OCI-LY7 (cell line): ENCODE results near the gene CRYM. TPM values are rescaled to one million over a fixed set of nuclear protein-coding genes. Genes with fewer than 3 reads are reported as not detected.

ENCODE experiments used
- BruUV-seq: library from RNA; stranded (reverse); fragments of 400-500 nt; replicated peaks from 2 replicates; lab custom pipeline; 2021; lab: Mats Ljungman, UMichigan
- CTCF ChIA-PET: fragments of 300-600 bp; sonication (Branson Sonifier 250); formaldehyde crosslinking; loops from one replicate; lab custom pipeline; 2022; ENCODE audit warnings: antibody characterized with exemption; ENCODE audit not compliant: unreplicated experiment; lab: Charles Lee
- POLR2A ChIA-PET: fragments of 300-600 bp; sonication (Branson Sonifier 250); formaldehyde crosslinking; loops from one replicate; lab custom pipeline; 2022; ENCODE audit warnings: antibody characterized with exemption; lab: Charles Lee
- DNase-seq: peaks from one replicate; pipeline ENCODE4 v3.0.0-alpha.2; 2015; ENCODE audit warnings: low spot score
- H2AFZ ChIP-seq: fragments of 200-600 bp; sonication (generic), shearing (Covaris generic); 2 replicates; pipeline ENCODE4 v1.6.1; 2014; ENCODE audit warnings: mild to moderate bottlenecking, antibody characterized with exemption, low read length, moderate library complexity
- H3K27ac ChIP-seq: fragments of 200-600 bp; sonication (generic); 2 replicates; pipeline ENCODE4 v1.5.1; 2014; ENCODE audit warnings: mixed run types, low read depth, mild to moderate bottlenecking, moderate library complexity, low read length, inconsistent platforms; ENCODE audit not compliant: poor library complexity, severe bottlenecking
- H3K36me3 ChIP-seq: fragments of 200-600 bp; sonication (generic); 2 replicates; pipeline ENCODE4 v1.6.1; 2014; ENCODE audit warnings: mild to moderate bottlenecking, antibody characterized with exemption, low read length, moderate library complexity, mixed read lengths; ENCODE audit not compliant: insufficient read depth
- H3K4me1 ChIP-seq: fragments of 200-600 bp; sonication (generic); 2 replicates; pipeline ENCODE4 v1.5.1; 2014; ENCODE audit warnings: mild to moderate bottlenecking, low read length; ENCODE audit not compliant: insufficient read depth, poor library complexity, severe bottlenecking
- H3K4me2 ChIP-seq: fragments of 200-600 bp; sonication (generic); 2 replicates; pipeline ENCODE4 v1.6.1; 2014; ENCODE audit warnings: mild to moderate bottlenecking, low read length
- H3K4me3 ChIP-seq: fragments of 200-600 bp; sonication (generic); 2 replicates; pipeline ENCODE4 v1.5.1; 2014; ENCODE audit warnings: mild to moderate bottlenecking, low read depth, low read length; ENCODE audit not compliant: poor library complexity, severe bottlenecking
- H3K79me2 ChIP-seq: fragments of 200-600 bp; sonication (generic); 2 replicates; pipeline ENCODE4 v1.6.1; 2016; ENCODE audit warnings: low read depth, mild to moderate bottlenecking, low read length, moderate library complexity, mixed read lengths; ENCODE audit not compliant: insufficient read depth
- H3K9me2 ChIP-seq: fragments of 200-600 bp; sonication (generic); 2 replicates; pipeline ENCODE4 v1.6.1; 2016; ENCODE audit warnings: mild to moderate bottlenecking, low read length, mixed read lengths; ENCODE audit not compliant: insufficient read depth
- H3K9me3 ChIP-seq: fragments of 200-600 bp; sonication (generic); 2 replicates; pipeline ENCODE4 v1.6.1; 2014; ENCODE audit warnings: mild to moderate bottlenecking, mixed run types, low read length, mixed read lengths
- H4K20me1 ChIP-seq: fragments of 200-600 bp; sonication (generic); 2 replicates; pipeline ENCODE4 v1.6.1; 2014; ENCODE audit warnings: mild to moderate bottlenecking, antibody characterized with exemption, low read length, moderate library complexity, mixed read lengths; ENCODE audit not compliant: insufficient read depth
- EZH2phosphoT487 ChIP-seq: fragments of 200-600 bp; sonication (generic); IDR thresholded peaks from 2 replicates; pipeline ENCODE4 v1.6.1; 2018; ENCODE audit warnings: low read depth, borderline replicate concordance, mild to moderate bottlenecking, mixed run types, antibody characterized with exemption, low read length, moderate library complexity, mixed read lengths
- intact Hi-C: fragments of 100-400 bp; cut with micrococcal nuclease; formaldehyde crosslinking; loops from one replicate; pipeline ENCODE4 v1.10.0; 2022; ENCODE audit not compliant: unreplicated experiment
- total RNA-seq, 2 experiments: library from RNA; depleted of rRNA in 1 of 2; stranded (reverse); fragments of >200 nt in 1 of 2; shearing (Covaris generic) in 1 of 2; gene quantifications; 2 replicates each; pipeline ENCODE4 v1.2.3, GENCODE V29; 2014 to 2022
- TF ChIP-seq, protein P1 (sequence below): fragments of 200-600 bp; sonication (generic); conservative IDR thresholded peaks from 2 replicates; pipeline ENCODE4 v1.5.1; 2014; ENCODE audit warnings: mild to moderate bottlenecking, antibody characterized with exemption, low read length, moderate library complexity, mixed read lengths

CRYM gene
- total RNA-seq, 2 experiments from 2014 or later = 0.23 to 0.28 TPM

DNA sequence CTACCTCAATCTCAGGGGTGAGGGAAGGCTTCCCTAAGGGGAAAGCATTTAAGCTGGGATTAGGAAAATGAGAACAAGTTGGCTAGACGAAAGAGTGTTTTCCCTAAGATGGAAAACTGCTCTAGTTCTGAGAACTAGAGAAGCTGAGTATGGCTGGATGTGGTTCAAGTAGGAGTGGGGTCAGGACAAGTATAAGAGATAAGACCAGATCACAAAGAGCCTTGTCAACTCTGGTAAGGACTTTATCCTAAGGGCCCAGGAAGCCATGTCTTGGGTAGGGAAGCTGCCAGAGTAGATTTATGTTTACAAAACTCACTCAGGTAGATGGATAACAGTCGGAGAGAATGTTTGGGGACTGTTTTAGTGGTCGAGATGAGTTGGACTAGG, 42.9 kb downstream of the CRYM start:
- intact Hi-C loops = no loop called here
- Histone ChIP-seq H3K27ac (no peak overlapping the region), H3K36me3 (no peaks in the 10 kb centered on the region), H2AFZ (no peak overlapping the region), H3K4me3 (no peak overlapping the region), H3K79me2 (no peaks in the 10 kb centered on the region), H3K4me1 (no peaks in the 10 kb centered on the region), H3K9me2 (0 out of 2 replicates have a peak, but pooled peaks cover 3% of the 10 kb centered on the region), H3K9me3 (no peaks in the 10 kb centered on the region), H4K20me1 (no peaks in the 10 kb centered on the region), H3K4me2 (no peak overlapping the region)
- CTCF ChIA-PET = no interaction called here
- no TSS peak for BruUV-seq
- POLR2A ChIA-PET = no interaction called here
- DNase-seq = no peak
- TF ChIP-seq, protein P1, sequence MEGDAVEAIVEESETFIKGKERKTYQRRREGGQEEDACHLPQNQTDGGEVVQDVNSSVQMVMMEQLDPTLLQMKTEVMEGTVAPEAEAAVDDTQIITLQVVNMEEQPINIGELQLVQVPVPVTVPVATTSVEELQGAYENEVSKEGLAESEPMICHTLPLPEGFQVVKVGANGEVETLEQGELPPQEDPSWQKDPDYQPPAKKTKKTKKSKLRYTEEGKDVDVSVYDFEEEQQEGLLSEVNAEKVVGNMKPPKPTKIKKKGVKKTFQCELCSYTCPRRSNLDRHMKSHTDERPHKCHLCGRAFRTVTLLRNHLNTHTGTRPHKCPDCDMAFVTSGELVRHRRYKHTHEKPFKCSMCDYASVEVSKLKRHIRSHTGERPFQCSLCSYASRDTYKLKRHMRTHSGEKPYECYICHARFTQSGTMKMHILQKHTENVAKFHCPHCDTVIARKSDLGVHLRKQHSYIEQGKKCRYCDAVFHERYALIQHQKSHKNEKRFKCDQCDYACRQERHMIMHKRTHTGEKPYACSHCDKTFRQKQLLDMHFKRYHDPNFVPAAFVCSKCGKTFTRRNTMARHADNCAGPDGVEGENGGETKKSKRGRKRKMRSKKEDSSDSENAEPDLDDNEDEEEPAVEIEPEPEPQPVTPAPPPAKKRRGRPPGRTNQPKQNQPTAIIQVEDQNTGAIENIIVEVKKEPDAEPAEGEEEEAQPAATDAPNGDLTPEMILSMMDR = no peak
- TF ChIP-seq EZH2phosphoT487 = no peak

DNA sequence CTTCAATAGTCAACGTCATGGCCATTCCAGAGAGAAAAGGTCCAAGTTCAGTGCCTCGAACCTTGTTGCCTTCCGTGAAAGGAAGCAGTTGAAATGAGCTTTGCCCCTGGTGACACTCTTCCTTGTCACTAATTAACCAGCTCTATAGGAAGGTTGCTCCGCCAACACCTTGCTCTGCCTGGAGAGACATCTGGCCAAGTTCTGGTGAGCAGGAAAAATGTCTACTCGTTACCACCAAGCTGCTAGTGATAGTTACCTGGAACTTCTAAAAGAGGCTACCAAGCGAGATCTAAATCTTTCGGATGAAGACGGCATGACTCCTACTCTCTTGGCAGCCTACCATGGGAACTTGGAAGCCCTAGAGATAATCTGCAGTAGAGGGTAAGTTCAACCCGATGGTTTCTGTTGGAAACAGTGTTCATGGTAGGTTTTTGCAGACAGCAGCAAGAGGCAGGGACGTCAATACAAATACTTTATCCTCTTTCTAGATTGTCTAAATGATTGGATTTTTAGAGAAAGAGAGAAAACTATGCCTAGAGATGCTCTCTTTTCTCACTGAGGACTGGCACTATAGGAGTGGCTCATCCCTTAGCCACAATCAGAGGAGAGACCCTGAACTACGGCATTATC, 44.5 kb downstream of the CRYM start, which contains the start of gene ANKS4B:
TSS of gene ANKS4B (plus strand) at position 179 of the 630 bp plus-strand sequence. CDS start at position 218, 39 bp downstream.
- H3K9me3 ChIP-seq = no peaks in the 10 kb centered on the region
- ChIA-PET POLR2A (interaction anchor here (0.7 to 1.1 kb wide), 3 partner anchors 37 to 1563 kb away, joined by 3 to 4 read pairs (median 3); no protein-coding TSS in a partner anchor), CTCF (no interaction called here)
- H3K4me1 ChIP-seq = no peaks in the 10 kb centered on the region
- H3K4me2 ChIP-seq = no peak within 1 kb of the TSS
- H3K4me3 ChIP-seq = no peak within 1 kb of the TSS
- DNase-seq = no peak
- no peaks in the 10 kb centered on the region for H4K20me1 ChIP-seq
- BruUV-seq = no TSS peak
- no peaks in the 10 kb centered on the region for H3K36me3 ChIP-seq
- intact Hi-C loops = no loop called here
- no peak for TF ChIP-seq EZH2phosphoT487
- TF ChIP-seq, protein P1 = no peak
- H3K79me2 ChIP-seq = no peaks in the 10 kb centered on the region
- 0 out of 2 replicates have a peak, but pooled peaks cover 3% of the 10 kb centered on the region for H3K9me2 ChIP-seq
- H3K27ac ChIP-seq = no peak within 1 kb of the TSS
- no peak within 1 kb of the TSS for H2AFZ ChIP-seq

DNA sequence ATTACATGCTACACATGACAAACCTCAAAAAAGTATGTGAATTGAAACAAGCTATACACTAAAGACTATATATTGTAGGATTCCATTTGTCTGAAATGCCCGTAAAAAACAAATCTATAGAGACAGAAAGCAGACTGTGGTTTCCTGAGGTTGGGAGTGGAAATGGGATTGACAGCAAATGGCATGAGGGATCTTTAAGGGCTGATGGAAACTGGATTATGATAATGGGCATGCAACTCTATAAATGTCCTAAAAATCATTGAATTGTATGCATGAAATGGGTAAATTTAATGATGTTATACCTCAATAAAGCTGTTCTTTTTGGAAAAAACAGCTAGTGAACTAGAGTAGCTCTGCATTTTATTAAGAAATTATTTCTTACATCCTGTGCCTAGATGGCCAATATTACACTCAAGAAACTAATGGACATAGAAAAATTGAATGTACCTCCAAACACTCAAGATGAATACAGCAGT, 45.0 kb downstream of the CRYM start:
- CTCF ChIA-PET = no interaction called here
- no TSS peak for BruUV-seq
- no peak overlapping the region for H3K4me2 ChIP-seq

More for the DNA sequence above, 45.0 kb downstream of the CRYM start:
- Histone ChIP-seq H3K9me2 (0 out of 2 replicates have a peak, but pooled peaks cover 3% of the 10 kb centered on the region), H2AFZ (no peak overlapping the region), H3K4me1 (no peaks in the 10 kb centered on the region), H3K4me3 (no peak overlapping the region), H3K27ac (no peak overlapping the region), H3K36me3 (no peaks in the 10 kb centered on the region), H4K20me1 (no peaks in the 10 kb centered on the region), H3K9me3 (no peaks in the 10 kb centered on the region), H3K79me2 (no peaks in the 10 kb centered on the region)
- TF ChIP-seq, protein P1 = no peak
- TF ChIP-seq EZH2phosphoT487 = no peak
- POLR2A ChIA-PET = interaction anchor here (1.1 kb wide), 1 partner anchor 36 kb away, joined by 3 read pairs; no protein-coding TSS in a partner anchor
- no peak for DNase-seq
- intact Hi-C loops = no loop called here
